Measurements from ENCODE around the gene TTC28.

- no peak for TF ChIP-seq CTCF (IDR thresholded peaks at IDR 0.05; ENCODE audit: extremely low read depth in 1 of 2, insufficient read depth in 1 of 2, low read depth in 1 of 2, low read length in 2 of 2)
- TF ChIP-seq EZH2 (IDR thresholded peaks at IDR 0.05; ENCODE audit: borderline replicate concordance, low read depth, low read length, severe bottlenecking) = no peak
- TF ChIP-seq, protein P1, sequence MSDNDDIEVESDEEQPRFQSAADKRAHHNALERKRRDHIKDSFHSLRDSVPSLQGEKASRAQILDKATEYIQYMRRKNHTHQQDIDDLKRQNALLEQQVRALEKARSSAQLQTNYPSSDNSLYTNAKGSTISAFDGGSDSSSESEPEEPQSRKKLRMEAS (IDR thresholded peaks at IDR 0.05; ENCODE audit: insufficient read depth, insufficient read length) = no peak
- no peak for TF ChIP-seq POLR2AphosphoS5 (IDR thresholded peaks at IDR 0.05; ENCODE audit: insufficient read depth, low read depth, low read length)
- no peak for TF ChIP-seq GATA2 (IDR thresholded peaks at IDR 0.05; ENCODE audit: insufficient read depth, insufficient read length, low read depth, low read length)
- no peak for TF ChIP-seq POLR2A (IDR thresholded peaks at IDR 0.05; ENCODE audit: low read depth, low read length)
- TF ChIP-seq MYC (IDR thresholded peaks at IDR 0.05; ENCODE audit: low read depth, low read length) = no peak
- no peak for TF ChIP-seq JUN (IDR thresholded peaks at IDR 0.05; ENCODE audit: borderline replicate concordance, insufficient read depth, insufficient read length, low read depth)
- TF ChIP-seq FOS (IDR thresholded peaks at IDR 0.05; ENCODE audit: borderline replicate concordance, insufficient read depth, low read length) = no peak
These were observed 745.6 kb downstream of the TTC28 start for GRCh38 chr22:27934069-27934468.

Measured in endothelial cell of umbilical vein (primary cell).